Suprapubic skin (tissue), 4 donors: ENCODE data around the gene NPIPB6.

Experiments
- EP300 ChIP-seq: sonication (generic); formaldehyde crosslinking; IDR thresholded peaks from one replicate; pipeline ENCODE4 v1.6.1; 2017; ENCODE audit warnings: antibody characterized with exemption
- POLR2A ChIP-seq, 2 donors: fragments of 450-650 bp; IDR thresholded peaks; one replicate each; pipeline ENCODE4 v1.6.1; 2017; ENCODE audit warnings: antibody characterized with exemption in 2 of 2, mild to moderate bottlenecking in 2 of 2, moderate library complexity in 2 of 2
- POLR2AphosphoS5 ChIP-seq, 3 donors: sonication (generic); formaldehyde crosslinking; IDR thresholded peaks; one replicate each; pipeline ENCODE4 v1.6.1; 2017; ENCODE audit warnings: antibody characterized with exemption in 3 of 3
- TF ChIP-seq, protein P1 (sequence below), 2 donors: fragments of 200-600 bp in 1 of 2; fragments of 450-650 bp in 1 of 2; sonication (generic) in 1 of 2; IDR thresholded peaks; one replicate each; pipeline ENCODE4 v1.5.1; 2016 to 2019; ENCODE audit warnings: antibody characterized with exemption in 2 of 2, mild to moderate bottlenecking in 1 of 2, moderate library complexity in 1 of 2

DNA sequence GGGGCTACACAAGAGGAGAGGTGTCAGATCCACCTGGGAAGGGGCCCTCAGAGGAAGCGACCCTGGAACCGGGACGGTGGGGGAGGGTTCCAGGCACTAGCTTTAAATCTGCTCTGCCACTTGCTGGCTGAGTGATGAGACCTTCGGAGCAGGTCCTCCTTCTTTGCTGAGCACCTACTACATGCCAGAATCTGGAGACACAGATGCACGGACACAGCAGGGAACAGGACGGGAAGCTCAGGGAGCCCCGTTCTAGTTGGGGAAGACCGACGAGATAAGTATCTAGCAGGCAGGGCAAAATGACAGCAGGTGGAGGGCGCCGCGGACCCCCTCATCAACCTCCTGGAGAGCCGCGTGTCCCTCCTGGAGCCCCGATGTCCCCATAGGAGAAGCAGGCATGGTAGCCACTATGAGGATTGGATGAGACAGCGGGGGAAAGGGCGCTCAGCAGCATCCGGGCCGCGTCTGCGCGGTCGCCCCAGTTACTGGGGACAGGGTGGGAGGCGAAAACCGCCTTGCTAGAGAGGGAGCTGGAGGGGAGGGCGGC, 43.8 kb downstream of the NPIPB6 start:
- TF ChIP-seq, protein P1, sequence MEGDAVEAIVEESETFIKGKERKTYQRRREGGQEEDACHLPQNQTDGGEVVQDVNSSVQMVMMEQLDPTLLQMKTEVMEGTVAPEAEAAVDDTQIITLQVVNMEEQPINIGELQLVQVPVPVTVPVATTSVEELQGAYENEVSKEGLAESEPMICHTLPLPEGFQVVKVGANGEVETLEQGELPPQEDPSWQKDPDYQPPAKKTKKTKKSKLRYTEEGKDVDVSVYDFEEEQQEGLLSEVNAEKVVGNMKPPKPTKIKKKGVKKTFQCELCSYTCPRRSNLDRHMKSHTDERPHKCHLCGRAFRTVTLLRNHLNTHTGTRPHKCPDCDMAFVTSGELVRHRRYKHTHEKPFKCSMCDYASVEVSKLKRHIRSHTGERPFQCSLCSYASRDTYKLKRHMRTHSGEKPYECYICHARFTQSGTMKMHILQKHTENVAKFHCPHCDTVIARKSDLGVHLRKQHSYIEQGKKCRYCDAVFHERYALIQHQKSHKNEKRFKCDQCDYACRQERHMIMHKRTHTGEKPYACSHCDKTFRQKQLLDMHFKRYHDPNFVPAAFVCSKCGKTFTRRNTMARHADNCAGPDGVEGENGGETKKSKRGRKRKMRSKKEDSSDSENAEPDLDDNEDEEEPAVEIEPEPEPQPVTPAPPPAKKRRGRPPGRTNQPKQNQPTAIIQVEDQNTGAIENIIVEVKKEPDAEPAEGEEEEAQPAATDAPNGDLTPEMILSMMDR (IDR thresholded peaks at IDR 0.05): no peak
- TF ChIP-seq POLR2A (IDR thresholded peaks at IDR 0.05): no peak
- no peak for TF ChIP-seq POLR2AphosphoS5 (IDR thresholded peaks at IDR 0.05)
- no peak for TF ChIP-seq EP300
